HEK293 (cell line): ENCODE results near the gene VGLL2.

Source experiments
- CTCF ChIA-PET: fragments of 350-600 bp; formaldehyde crosslinking; extraction: SDS; loops from one replicate; lab custom pipeline; 2021; ENCODE audit warnings: antibody characterized with exemption; lab: Yijun Ruan, JAX
- POLR2A ChIA-PET: fragments of 300-600 bp; formaldehyde crosslinking; extraction: SDS; loops from one replicate; lab custom pipeline; 2020; ENCODE audit warnings: antibody characterized with exemption, inconsistent platforms; lab: Yijun Ruan, JAX
- H3K27ac ChIP-seq: fragments of 200-500 bp; sonication (Bioruptor generic); 2 replicates; pipeline ENCODE4 v1.5.1; 2014; ENCODE audit warnings: low read depth, low read length, control low read depth, inconsistent platforms; ENCODE audit errors: extremely low read depth
- H3K36me3 ChIP-seq, 2 experiments: fragments of 200-500 bp in 1 of 2; sonication (Bioruptor generic) in 1 of 2; 1 replicate in 1 of 2; 2 replicates in 1 of 2; pipeline ENCODE4 v1.5.1; 2014 to 2017; ENCODE audit warnings: inconsistent platforms in 2 of 2, low read length in 2 of 2; ENCODE audit not compliant: control insufficient read depth in 2 of 2, insufficient read depth in 1 of 2
- H3K4me1 ChIP-seq: fragments of 200-500 bp; sonication (Bioruptor generic); 2 replicates; pipeline ENCODE4 v1.5.1; 2014; ENCODE audit warnings: mild to moderate bottlenecking, low read length, inconsistent platforms; ENCODE audit not compliant: control insufficient read depth, insufficient read depth
- H3K4me3 ChIP-seq: 2 replicates; pipeline ENCODE4 v1.5.1; 2011; ENCODE audit warnings: low read depth, mild to moderate bottlenecking, control low read depth, low read length, moderate library complexity
- H3K9me3 ChIP-seq: fragments of 200-500 bp; sonication (Bioruptor generic); 2 replicates; pipeline ENCODE4 v1.5.1; 2014; ENCODE audit warnings: low read depth, low read length, inconsistent platforms; ENCODE audit not compliant: control insufficient read depth, insufficient read depth
- BCL11A ChIP-seq: fragments of 450-650 bp; formaldehyde crosslinking; IDR thresholded peaks from 2 replicates; pipeline ENCODE4 v1.5.1; 2016; ENCODE audit warnings: low read depth, missing biosample characterization, missing genetic modification characterization
- KLF16 ChIP-seq: fragments of 450-650 bp; formaldehyde crosslinking; IDR thresholded peaks from 2 replicates; pipeline ENCODE4 v1.5.1; 2017; ENCODE audit warnings: missing biosample characterization, missing genetic modification characterization
- SP7 ChIP-seq: fragments of 450-650 bp; formaldehyde crosslinking; IDR thresholded peaks from 2 replicates; pipeline ENCODE4 v1.5.1; 2016; ENCODE audit warnings: missing biosample characterization, missing genetic modification characterization
- ZBTB20 ChIP-seq: fragments of 450-650 bp; formaldehyde crosslinking; IDR thresholded peaks from 2 replicates; pipeline ENCODE4 v1.5.1; 2016; ENCODE audit warnings: missing biosample characterization, missing genetic modification characterization
- ZIC2 ChIP-seq: fragments of 450-650 bp; formaldehyde crosslinking; IDR thresholded peaks from 2 replicates; pipeline ENCODE4 v1.5.1; 2016; ENCODE audit warnings: missing biosample characterization, missing genetic modification characterization
- ZNF211 ChIP-seq: fragments of 450-650 bp; formaldehyde crosslinking; IDR thresholded peaks from 2 replicates; pipeline ENCODE4 v1.5.1; 2016; ENCODE audit warnings: low read depth, missing biosample characterization, missing genetic modification characterization
- ZNF221 ChIP-seq: fragments of 450-650 bp; formaldehyde crosslinking; IDR thresholded peaks from 2 replicates; pipeline ENCODE4 v1.5.1; 2017; ENCODE audit warnings: missing biosample characterization, missing genetic modification characterization, borderline replicate concordance
- ZNF280C ChIP-seq: fragments of 450-650 bp; formaldehyde crosslinking; IDR thresholded peaks from 2 replicates; pipeline ENCODE4 v1.5.1; 2016; ENCODE audit warnings: missing biosample characterization, missing genetic modification characterization
- ZNF280D ChIP-seq: fragments of 450-650 bp; formaldehyde crosslinking; IDR thresholded peaks from 2 replicates; pipeline ENCODE4 v1.5.1; 2016; ENCODE audit warnings: missing biosample characterization, missing genetic modification characterization
- ZNF311 ChIP-seq: fragments of 450-650 bp; formaldehyde crosslinking; IDR thresholded peaks from 2 replicates; pipeline ENCODE4 v1.5.1; 2017; ENCODE audit warnings: missing biosample characterization, missing genetic modification characterization, borderline replicate concordance
- ZNF341 ChIP-seq: fragments of 450-650 bp; formaldehyde crosslinking; IDR thresholded peaks from 2 replicates; pipeline ENCODE4; 2016; ENCODE audit warnings: low read depth, missing biosample characterization, missing genetic modification characterization
- ZNF580 ChIP-seq: fragments of 450-650 bp; formaldehyde crosslinking; IDR thresholded peaks from 2 replicates; pipeline ENCODE4 v1.5.1; 2016; ENCODE audit warnings: missing biosample characterization, missing genetic modification characterization
- ZNF629 ChIP-seq: fragments of 450-650 bp; formaldehyde crosslinking; IDR thresholded peaks from 2 replicates; pipeline ENCODE4 v1.5.1; 2017; ENCODE audit warnings: missing biosample characterization, missing genetic modification characterization
- ZNF792 ChIP-seq: fragments of 450-650 bp; formaldehyde crosslinking; IDR thresholded peaks from 2 replicates; pipeline ENCODE4 v1.5.1; 2016; ENCODE audit warnings: missing biosample characterization, missing genetic modification characterization
- ZNF830 ChIP-seq: fragments of 450-650 bp; IDR thresholded peaks from 2 replicates; pipeline ENCODE4 v1.5.0; 2018; ENCODE audit warnings: missing biosample characterization, missing genetic modification characterization, low read depth, mild to moderate bottlenecking, moderate library complexity
- TF ChIP-seq, protein P1 (sequence below): fragments of 450-650 bp; formaldehyde crosslinking; IDR thresholded peaks from 2 replicates; pipeline ENCODE4 v1.5.1; 2016; ENCODE audit warnings: missing biosample characterization, missing genetic modification characterization
- TF ChIP-seq, protein P2 (sequence below): fragments of 450-650 bp; formaldehyde crosslinking; IDR thresholded peaks from 2 replicates; pipeline ENCODE4 v1.5.1; 2017; ENCODE audit warnings: missing biosample characterization, missing genetic modification characterization
- TF ChIP-seq, protein P3 (sequence below): fragments of 450-650 bp; formaldehyde crosslinking; IDR thresholded peaks from 2 replicates; pipeline ENCODE4 v1.5.1; 2017; ENCODE audit warnings: missing biosample characterization, mild to moderate bottlenecking, missing genetic modification characterization, moderate library complexity
- TF ChIP-seq, protein P4 (sequence below): fragments of 450-650 bp; formaldehyde crosslinking; IDR thresholded peaks from 2 replicates; pipeline ENCODE4 v1.5.1; 2017; ENCODE audit warnings: missing biosample characterization, missing genetic modification characterization

VGLL2 gene

DNA sequence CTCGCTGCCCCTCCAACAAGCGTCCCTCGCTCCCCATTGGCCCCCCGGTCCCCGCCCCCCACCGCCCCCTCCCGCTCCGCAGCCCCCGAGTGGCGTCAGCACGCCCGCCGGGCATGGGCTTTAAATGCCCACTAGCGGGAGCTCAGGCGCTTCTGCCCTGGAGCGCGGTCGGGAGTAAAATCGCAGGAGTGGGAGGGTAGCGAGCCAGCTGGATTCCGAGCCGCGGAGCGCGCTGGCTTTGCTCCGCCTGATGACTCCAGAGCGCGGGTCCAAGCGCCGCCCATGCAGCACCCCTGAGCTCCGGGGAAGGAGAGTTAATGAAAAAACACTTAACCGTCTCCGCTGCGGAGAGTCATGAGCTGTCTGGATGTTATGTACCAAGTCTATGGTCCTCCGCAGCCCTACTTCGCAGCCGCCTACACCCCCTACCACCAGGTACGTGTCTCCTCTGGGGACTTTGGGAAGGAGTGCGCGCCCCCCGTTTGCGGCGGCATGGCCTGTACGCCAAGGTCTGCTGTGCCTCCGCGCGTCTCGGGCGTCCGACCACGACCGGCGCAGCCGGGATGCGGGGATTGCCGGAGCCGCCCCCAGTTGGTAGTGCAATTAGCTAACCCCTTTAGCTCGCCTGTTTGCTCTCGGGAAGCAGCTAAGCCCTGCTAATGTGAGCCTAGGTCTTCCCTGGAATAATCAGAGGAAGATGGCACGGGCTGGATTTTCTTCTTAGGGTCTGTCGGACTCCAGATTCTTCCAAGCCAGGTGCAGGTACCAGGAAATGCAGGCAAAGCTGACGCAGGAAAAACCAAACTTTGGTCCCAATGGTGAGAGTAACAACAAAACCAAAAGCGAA lies at the start of gene VGLL2:
VGLL2 (plus strand) TSS at position 149 of the 847 bp plus-strand sequence; CDS start at position 355, 206 bp downstream.
- Histone ChIP-seq H3K4me1 (no peaks in the 10 kb centered on the region), H3K4me3 (peak within 1 kb of the TSS; percentile 60), H3K27ac (no peak within 1 kb of the TSS; the same call in 1 of the 2 replicates), H3K36me3 (no peaks in the 10 kb centered on the region), H3K9me3 (no peaks in the 10 kb centered on the region)
- ChIA-PET CTCF (interaction anchor here (0.7 to 1.8 kb wide), 10 partner anchors 12 to 936 kb away, joined by 3 to 6 read pairs (median 3); no protein-coding TSS in a partner anchor), POLR2A (interaction anchor here (0.7 to 1.1 kb wide), 2 partner anchors 41 to 54 kb away, joined by 4 read pairs; no protein-coding TSS in a partner anchor)
- TF ChIP-seq ZNF341 (tag by site-specific recombination) (peak; percentile 68), ZNF830 (tag by site-specific recombination) (no peak), ZNF280C (tag by site-specific recombination) (no peak), SP7 (tag by site-specific recombination) (no peak; the same call in 1 of the 2 replicates), ZNF580 (tag by site-specific recombination) (no peak), ZNF629 (tag by site-specific recombination) (0 out of 2 replicates have a peak, but pooled peaks have one; percentile 10), ZNF311 (tag by site-specific recombination) (no peak), BCL11A (tag by site-specific recombination) (no peak), ZBTB20 (tag by site-specific recombination) (peak; percentile 68), ZNF280D (tag by site-specific recombination) (no peak), ZNF211 (tag by site-specific recombination) (no peak), KLF16 (tag by site-specific recombination) (0 out of 2 replicates have a peak, but pooled peaks have one; percentile 17), ZNF221 (no peak), ZIC2 (tag by site-specific recombination) (peak; percentile 69), ZNF792 (tag by site-specific recombination) (no peak; the same call in 1 of the 2 replicates)
- TF ChIP-seq, protein P1, sequence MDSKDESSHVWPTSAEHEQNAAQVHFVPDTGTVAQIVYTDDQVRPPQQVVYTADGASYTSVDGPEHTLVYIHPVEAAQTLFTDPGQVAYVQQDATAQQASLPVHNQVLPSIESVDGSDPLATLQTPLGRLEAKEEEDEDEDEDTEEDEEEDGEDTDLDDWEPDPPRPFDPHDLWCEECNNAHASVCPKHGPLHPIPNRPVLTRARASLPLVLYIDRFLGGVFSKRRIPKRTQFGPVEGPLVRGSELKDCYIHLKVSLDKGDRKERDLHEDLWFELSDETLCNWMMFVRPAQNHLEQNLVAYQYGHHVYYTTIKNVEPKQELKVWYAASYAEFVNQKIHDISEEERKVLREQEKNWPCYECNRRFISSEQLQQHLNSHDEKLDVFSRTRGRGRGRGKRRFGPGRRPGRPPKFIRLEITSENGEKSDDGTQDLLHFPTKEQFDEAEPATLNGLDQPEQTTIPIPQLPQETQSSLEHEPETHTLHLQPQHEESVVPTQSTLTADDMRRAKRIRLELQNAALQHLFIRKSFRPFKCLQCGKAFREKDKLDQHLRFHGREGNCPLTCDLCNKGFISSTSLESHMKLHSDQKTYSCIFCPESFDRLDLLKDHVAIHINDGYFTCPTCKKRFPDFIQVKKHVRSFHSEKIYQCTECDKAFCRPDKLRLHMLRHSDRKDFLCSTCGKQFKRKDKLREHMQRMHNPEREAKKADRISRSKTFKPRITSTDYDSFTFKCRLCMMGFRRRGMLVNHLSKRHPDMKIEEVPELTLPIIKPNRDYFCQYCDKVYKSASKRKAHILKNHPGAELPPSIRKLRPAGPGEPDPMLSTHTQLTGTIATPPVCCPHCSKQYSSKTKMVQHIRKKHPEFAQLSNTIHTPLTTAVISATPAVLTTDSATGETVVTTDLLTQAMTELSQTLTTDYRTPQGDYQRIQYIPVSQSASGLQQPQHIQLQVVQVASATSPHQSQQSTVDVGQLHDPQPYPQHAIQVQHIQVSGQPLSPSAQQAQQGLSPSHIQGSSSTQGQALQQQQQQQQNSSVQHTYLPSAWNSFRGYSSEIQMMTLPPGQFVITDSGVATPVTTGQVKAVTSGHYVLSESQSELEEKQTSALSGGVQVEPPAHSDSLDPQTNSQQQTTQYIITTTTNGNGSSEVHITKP = peak; percentile 72
- TF ChIP-seq, protein P2, sequence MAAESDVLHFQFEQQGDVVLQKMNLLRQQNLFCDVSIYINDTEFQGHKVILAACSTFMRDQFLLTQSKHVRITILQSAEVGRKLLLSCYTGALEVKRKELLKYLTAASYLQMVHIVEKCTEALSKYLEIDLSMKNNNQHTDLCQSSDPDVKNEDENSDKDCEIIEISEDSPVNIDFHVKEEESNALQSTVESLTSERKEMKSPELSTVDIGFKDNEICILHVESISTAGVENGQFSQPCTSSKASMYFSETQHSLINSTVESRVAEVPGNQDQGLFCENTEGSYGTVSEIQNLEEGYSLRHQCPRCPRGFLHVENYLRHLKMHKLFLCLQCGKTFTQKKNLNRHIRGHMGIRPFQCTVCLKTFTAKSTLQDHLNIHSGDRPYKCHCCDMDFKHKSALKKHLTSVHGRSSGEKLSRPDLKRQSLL (tag by site-specific recombination) = peak; percentile 92
- TF ChIP-seq, protein P3, sequence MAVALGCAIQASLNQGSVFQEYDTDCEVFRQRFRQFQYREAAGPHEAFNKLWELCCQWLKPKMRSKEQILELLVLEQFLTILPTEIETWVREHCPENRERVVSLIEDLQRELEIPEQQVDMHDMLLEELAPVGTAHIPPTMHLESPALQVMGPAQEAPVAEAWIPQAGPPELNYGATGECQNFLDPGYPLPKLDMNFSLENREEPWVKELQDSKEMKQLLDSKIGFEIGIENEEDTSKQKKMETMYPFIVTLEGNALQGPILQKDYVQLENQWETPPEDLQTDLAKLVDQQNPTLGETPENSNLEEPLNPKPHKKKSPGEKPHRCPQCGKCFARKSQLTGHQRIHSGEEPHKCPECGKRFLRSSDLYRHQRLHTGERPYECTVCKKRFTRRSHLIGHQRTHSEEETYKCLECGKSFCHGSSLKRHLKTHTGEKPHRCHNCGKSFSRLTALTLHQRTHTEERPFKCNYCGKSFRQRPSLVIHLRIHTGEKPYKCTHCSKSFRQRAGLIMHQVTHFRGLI (tag by site-specific recombination) = no peak
- TF ChIP-seq, protein P4, sequence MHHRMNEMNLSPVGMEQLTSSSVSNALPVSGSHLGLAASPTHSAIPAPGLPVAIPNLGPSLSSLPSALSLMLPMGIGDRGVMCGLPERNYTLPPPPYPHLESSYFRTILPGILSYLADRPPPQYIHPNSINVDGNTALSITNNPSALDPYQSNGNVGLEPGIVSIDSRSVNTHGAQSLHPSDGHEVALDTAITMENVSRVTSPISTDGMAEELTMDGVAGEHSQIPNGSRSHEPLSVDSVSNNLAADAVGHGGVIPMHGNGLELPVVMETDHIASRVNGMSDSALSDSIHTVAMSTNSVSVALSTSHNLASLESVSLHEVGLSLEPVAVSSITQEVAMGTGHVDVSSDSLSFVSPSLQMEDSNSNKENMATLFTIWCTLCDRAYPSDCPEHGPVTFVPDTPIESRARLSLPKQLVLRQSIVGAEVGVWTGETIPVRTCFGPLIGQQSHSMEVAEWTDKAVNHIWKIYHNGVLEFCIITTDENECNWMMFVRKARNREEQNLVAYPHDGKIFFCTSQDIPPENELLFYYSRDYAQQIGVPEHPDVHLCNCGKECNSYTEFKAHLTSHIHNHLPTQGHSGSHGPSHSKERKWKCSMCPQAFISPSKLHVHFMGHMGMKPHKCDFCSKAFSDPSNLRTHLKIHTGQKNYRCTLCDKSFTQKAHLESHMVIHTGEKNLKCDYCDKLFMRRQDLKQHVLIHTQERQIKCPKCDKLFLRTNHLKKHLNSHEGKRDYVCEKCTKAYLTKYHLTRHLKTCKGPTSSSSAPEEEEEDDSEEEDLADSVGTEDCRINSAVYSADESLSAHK (tag by site-specific recombination) = no peak
